IPS-20b (cell line): Measurements from ENCODE around the gene EXOC4.
"Not testable (repeated sequence)": the region's sequence is repeated elsewhere in the genome, so short reads cannot be mapped to it uniquely, and the experiment has no call there.

Source experiments
- H3K27ac ChIP-seq: one replicate; pipeline ENCODE4 v1.5.1; 2013; ENCODE audit warnings: low read length
- H3K27me3 ChIP-seq: 2 replicates; pipeline ENCODE4 v1.6.1; 2013; ENCODE audit warnings: mild to moderate bottlenecking, low read length, inconsistent platforms; ENCODE audit not compliant: insufficient read depth
- H3K36me3 ChIP-seq: 2 replicates; pipeline ENCODE4 v1.6.1; 2013; ENCODE audit warnings: low read depth, mild to moderate bottlenecking, inconsistent platforms, low read length, moderate library complexity; ENCODE audit not compliant: insufficient read depth
- H3K4me1 ChIP-seq: 2 replicates; pipeline ENCODE4 v1.6.1; 2013; ENCODE audit warnings: mild to moderate bottlenecking, control low read depth, inconsistent platforms, low read length, moderate library complexity; ENCODE audit not compliant: insufficient read depth
- H3K4me3 ChIP-seq: 2 replicates; pipeline ENCODE4 v1.5.1; 2013; ENCODE audit warnings: mild to moderate bottlenecking, low read length, inconsistent platforms
- H3K9ac ChIP-seq: 2 replicates; pipeline ENCODE4 v1.6.1; 2013; ENCODE audit warnings: low read depth, mild to moderate bottlenecking, inconsistent platforms, low read length, moderate library complexity
- H3K9me3 ChIP-seq: 2 replicates; pipeline ENCODE4 v1.6.1; 2013; ENCODE audit warnings: mild to moderate bottlenecking, low read depth, low read length, inconsistent platforms; ENCODE audit not compliant: insufficient read depth

Gene EXOC4

DNA sequence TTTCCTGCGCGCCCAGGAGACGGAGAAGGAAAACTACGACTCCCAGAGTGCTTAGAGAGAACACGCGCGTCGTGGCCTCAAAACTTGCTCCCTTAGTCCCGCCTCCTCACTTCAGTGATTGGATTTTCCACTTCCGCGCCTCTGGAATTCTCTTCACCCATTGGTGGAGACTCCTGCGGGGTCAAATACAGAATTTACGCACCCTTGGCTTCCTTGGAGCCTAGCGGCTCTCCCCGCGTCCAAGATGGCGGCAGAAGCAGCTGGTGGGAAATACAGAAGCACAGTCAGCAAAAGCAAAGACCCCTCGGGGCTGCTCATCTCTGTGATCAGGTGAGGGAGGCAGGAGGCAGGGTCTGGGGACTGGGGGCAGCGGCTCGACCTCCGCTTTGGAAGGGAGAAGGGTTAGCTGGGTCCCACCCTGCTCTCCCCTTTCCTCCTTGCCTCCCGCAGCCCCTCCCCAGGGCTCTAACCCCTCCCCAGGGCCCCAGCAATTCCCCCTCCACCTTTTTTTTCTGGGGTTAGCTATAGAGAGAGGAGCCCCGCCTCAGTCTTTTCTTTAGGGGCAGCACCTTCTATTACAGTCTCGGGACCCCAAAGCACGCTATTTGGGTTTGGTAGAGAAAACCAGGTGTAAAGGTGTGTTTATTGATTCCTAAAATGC, at the start of gene EXOC4:
Gene EXOC4, plus strand, starts transcription at position 221 of the 661 bp plus-strand sequence.
- Histone ChIP-seq H3K9me3 (no peaks in the 10 kb centered on the region), H3K27me3 (no peaks in the 10 kb centered on the region), H3K4me1 (0 out of 2 replicates have a peak, but pooled peaks cover 5% of the 10 kb centered on the region), H3K36me3 (no peaks in the 10 kb centered on the region), H3K4me3 (peak within 1 kb of the TSS; percentile 95), H3K9ac (peak within 1 kb of the TSS; percentile 95), H3K27ac (peak within 1 kb of the TSS; percentile 41)

DNA sequence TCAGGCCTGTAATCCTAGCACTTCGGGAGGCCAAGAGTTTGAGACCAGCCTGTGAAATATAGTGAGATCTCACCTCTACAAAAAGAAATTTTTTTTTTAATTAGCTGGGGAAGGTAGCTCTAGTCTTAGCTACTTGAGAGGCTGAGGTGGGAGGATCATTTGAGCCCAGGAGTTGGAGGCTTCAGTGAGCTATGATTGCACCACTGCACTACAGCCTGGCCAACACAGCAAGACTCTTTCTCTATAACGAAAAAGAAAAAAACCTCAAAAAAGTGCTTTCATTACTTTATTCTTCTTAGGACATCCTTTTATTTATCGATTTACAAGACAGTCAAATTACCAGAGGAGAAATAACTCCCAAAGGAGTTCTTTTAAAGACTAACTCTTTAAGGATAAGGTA, 49.4 kb upstream of the EXOC4 start:
- no peak overlapping the region for H3K4me3 ChIP-seq
- peaks cover 9% of the 10 kb centered on the region; the same call in 1 of the 2 replicates for H3K9me3 ChIP-seq
- H3K4me1 ChIP-seq, result peaks cover 1% of the 10 kb centered on the region; the same call in 1 of the 2 replicates
- H3K36me3 ChIP-seq, result no peaks in the 10 kb centered on the region
- no peaks in the 10 kb centered on the region for H3K27me3 ChIP-seq
- no peak overlapping the region for H3K9ac ChIP-seq
- H3K27ac ChIP-seq, result no peak overlapping the region

DNA sequence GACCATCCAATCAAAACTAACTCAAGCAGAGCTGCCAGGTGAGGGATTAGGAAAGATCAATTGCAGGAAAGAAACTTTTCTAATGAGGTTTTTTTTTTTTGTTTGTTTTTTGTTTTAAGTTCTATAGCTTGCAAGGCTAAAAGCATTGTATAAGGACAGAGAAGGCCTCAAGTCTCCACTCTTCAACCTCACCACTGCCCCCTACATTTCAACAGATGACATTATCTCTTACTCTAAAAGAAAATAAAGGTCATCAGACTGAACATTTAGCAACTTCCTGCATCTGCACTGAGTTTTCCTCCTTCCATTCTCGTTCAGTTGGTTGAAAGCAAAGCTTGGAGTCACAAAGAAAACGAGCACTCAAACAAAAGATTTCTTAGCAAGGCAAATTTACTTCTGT, 45.2 kb upstream of the EXOC4 start:
- no peak overlapping the region for H3K27ac ChIP-seq
- no peaks in the 10 kb centered on the region for H3K4me1 ChIP-seq

DNA sequence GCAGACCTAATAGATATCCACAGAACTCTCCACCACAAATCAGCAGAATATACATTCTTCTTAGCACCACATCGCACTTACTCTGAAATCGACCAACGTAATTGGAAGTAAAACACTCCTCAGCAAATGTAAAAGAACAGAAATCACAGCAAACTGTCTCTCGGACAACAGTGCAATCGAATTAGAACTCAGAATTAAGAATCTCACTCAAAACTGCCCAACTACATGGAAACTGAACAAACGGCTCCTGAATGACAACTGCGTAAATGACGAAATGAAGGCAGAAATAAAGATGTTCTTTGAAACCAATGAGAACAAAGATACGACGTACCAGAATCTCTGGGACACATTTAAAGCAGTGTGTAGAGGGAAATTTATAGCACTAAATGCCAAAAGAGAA, 42.1 kb upstream of the EXOC4 start:
- peaks cover 10% of the 10 kb centered on the region for H3K9me3 ChIP-seq
- H3K36me3 ChIP-seq, H3K4me3 ChIP-seq, H3K4me1 ChIP-seq, H3K27me3 ChIP-seq, H3K27ac ChIP-seq, H3K9ac ChIP-seq: not testable (repeated sequence)

More for the DNA sequence above, 45.2 kb upstream of the EXOC4 start:
- H3K4me3 ChIP-seq, result no peak overlapping the region
- peaks cover 10% of the 10 kb centered on the region for H3K9me3 ChIP-seq
- no peak overlapping the region for H3K9ac ChIP-seq
- no peaks in the 10 kb centered on the region for H3K27me3 ChIP-seq
- no peaks in the 10 kb centered on the region for H3K36me3 ChIP-seq

DNA sequence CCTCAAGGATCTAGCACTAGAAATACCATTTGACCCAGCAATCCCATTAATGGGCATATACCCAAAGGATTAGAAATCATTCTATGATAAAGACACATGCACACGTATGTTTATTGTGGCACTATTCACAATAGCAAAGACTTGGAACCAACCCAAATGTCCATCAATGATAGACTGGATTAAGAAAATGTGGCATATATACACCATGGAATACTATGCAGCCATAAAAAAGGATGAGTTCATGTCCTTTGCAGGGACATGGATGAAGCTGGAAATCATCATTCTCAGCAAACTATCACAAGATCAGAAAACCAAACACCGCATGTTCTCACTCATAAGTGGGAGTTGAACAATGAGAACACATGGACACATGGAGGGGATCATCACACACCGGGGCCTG, 39.1 kb upstream of the EXOC4 start:
- H3K4me3 ChIP-seq, H3K4me1 ChIP-seq, H3K36me3 ChIP-seq, H3K9ac ChIP-seq, H3K9me3 ChIP-seq, H3K27ac ChIP-seq, H3K27me3 ChIP-seq: not testable (repeated sequence)

GRCh38 chr7:133217773-133218172, 35.1 kb upstream of the EXOC4 start:
- H3K9me3 ChIP-seq, result no peaks in the 10 kb centered on the region
- H3K4me1 ChIP-seq, result no peaks in the 10 kb centered on the region
- no peaks in the 10 kb centered on the region for H3K27me3 ChIP-seq
- H3K36me3 ChIP-seq, result no peaks in the 10 kb centered on the region
- H3K27ac ChIP-seq, result no peak overlapping the region
- no peak overlapping the region for H3K9ac ChIP-seq
- no peak overlapping the region for H3K4me3 ChIP-seq

- H3K4me1 ChIP-seq, result no peaks in the 10 kb centered on the region
- H3K27ac ChIP-seq, result no peak overlapping the region
- no peak overlapping the region for H3K9ac ChIP-seq
- no peak overlapping the region for H3K4me3 ChIP-seq
- H3K36me3 ChIP-seq, result no peaks in the 10 kb centered on the region
- H3K27me3 ChIP-seq, result no peaks in the 10 kb centered on the region
- no peaks in the 10 kb centered on the region for H3K9me3 ChIP-seq
Measured at GRCh38 chr7:133230591-133231194, 22.2 kb upstream of the EXOC4 start.

- Histone ChIP-seq H3K36me3 (no peaks in the 10 kb centered on the region), H3K4me1 (no peaks in the 10 kb centered on the region), H3K4me3 (no peak overlapping the region), H3K9ac (no peak overlapping the region), H3K27me3 (no peaks in the 10 kb centered on the region), H3K27ac (no peak overlapping the region), H3K9me3 (no peaks in the 10 kb centered on the region)
Measured at GRCh38 chr7:133233142-133233541, 19.7 kb upstream of the EXOC4 start.

- Histone ChIP-seq H3K27ac (no peak overlapping the region), H3K4me3 (no peak overlapping the region), H3K36me3 (no peaks in the 10 kb centered on the region), H3K27me3 (no peaks in the 10 kb centered on the region), H3K9ac (no peak overlapping the region), H3K9me3 (no peaks in the 10 kb centered on the region), H3K4me1 (no peaks in the 10 kb centered on the region)
Measured at GRCh38 chr7:133234961-133235875, 17.7 kb upstream of the EXOC4 start.

GRCh38 chr7:133237545-133237944, 15.3 kb upstream of the EXOC4 start:
- H3K4me3 ChIP-seq, result no peak overlapping the region
- no peaks in the 10 kb centered on the region for H3K36me3 ChIP-seq
- no peaks in the 10 kb centered on the region for H3K27me3 ChIP-seq
- H3K9me3 ChIP-seq, result no peaks in the 10 kb centered on the region
- H3K27ac ChIP-seq, result no peak overlapping the region
- H3K4me1 ChIP-seq, result no peaks in the 10 kb centered on the region
- H3K9ac ChIP-seq, result no peak overlapping the region

DNA sequence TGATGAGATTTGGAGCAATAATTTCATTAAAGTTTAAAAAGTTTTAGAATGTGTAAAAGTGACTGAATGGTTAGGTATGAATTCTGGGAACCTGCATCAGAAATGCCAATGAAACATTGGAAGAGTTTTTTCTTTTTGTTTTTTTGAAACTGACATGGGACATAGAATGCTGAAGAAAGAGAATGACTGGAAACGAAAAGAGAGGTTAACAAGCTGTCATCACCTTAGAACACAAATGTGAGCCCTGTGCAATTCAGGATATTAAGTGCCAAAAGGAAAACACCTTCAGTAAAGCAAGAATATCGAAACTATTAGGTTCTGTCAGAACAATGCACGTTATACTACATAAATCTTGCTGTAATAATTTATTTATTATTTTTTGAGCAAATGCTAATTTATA, 12.6 kb upstream of the EXOC4 start:
- Histone ChIP-seq H3K27ac (no peak overlapping the region), H3K27me3 (no peaks in the 10 kb centered on the region), H3K9ac (no peak overlapping the region), H3K4me1 (no peaks in the 10 kb centered on the region), H3K4me3 (no peak overlapping the region), H3K9me3 (no peaks in the 10 kb centered on the region), H3K36me3 (no peaks in the 10 kb centered on the region)
